DOHH2 (cell line): ENCODE measurements around the gene GRIA1.
"Not testable (repeated sequence)": the region's sequence is repeated elsewhere in the genome, so short reads cannot be mapped to it uniquely, and the experiment has no call there.

ENCODE experiments used
- H3F3A ChIP-seq: fragments of 200-600 bp; sonication (generic), shearing (Covaris generic); 2 replicates; pipeline ENCODE4 v1.6.0; 2016; ENCODE audit warnings: antibody characterized with exemption, mild to moderate bottlenecking; ENCODE audit not compliant: control insufficient read depth, insufficient read depth
- H3K27ac ChIP-seq: fragments of 200-600 bp; sonication (generic); 2 replicates; pipeline ENCODE4 v1.5.1; 2014; ENCODE audit warnings: low read depth, mild to moderate bottlenecking, low read length, moderate library complexity
- H3K27me3 ChIP-seq: fragments of 200-600 bp; sonication (generic); 2 replicates; pipeline ENCODE4 v1.6.1; 2014; ENCODE audit warnings: mild to moderate bottlenecking, low read length, mixed read lengths; ENCODE audit not compliant: control insufficient read depth
- H3K36me3 ChIP-seq: fragments of 200-600 bp; sonication (generic); 2 replicates; pipeline ENCODE4 v1.6.1; 2014; ENCODE audit warnings: mild to moderate bottlenecking, low read length, moderate library complexity, mixed read lengths; ENCODE audit not compliant: control insufficient read depth
- H3K4me1 ChIP-seq: fragments of 200-600 bp; sonication (generic); 2 replicates; pipeline ENCODE4 v1.6.1; 2014; ENCODE audit warnings: mild to moderate bottlenecking, low read length, mixed read lengths; ENCODE audit not compliant: control insufficient read depth
- H3K4me2 ChIP-seq: fragments of 200-600 bp; sonication (generic); 2 replicates; pipeline ENCODE4 v1.6.0; 2014; ENCODE audit warnings: mild to moderate bottlenecking, low read length, moderate library complexity
- H3K4me3 ChIP-seq: fragments of 200-600 bp; sonication (generic); 2 replicates; pipeline ENCODE4 v1.5.1; 2014; ENCODE audit warnings: mild to moderate bottlenecking, low read length, mixed read lengths
- H3K79me2 ChIP-seq: fragments of 200-600 bp; sonication (generic); 2 replicates; pipeline ENCODE4 v1.6.1; 2014; ENCODE audit warnings: mild to moderate bottlenecking, low read length, mixed read lengths; ENCODE audit not compliant: control insufficient read depth
- H3K9me2 ChIP-seq: fragments of 200-600 bp; sonication (generic); replicated peaks from 2 replicates; pipeline ENCODE4 v1.6.1; 2014; ENCODE audit warnings: mild to moderate bottlenecking, low read length, mixed read lengths; ENCODE audit not compliant: control insufficient read depth
- H3K9me3 ChIP-seq: fragments of 200-600 bp; sonication (generic); 2 replicates; pipeline ENCODE4 v1.6.1; 2014; ENCODE audit warnings: antibody characterized with exemption, low read length, mixed read lengths; ENCODE audit not compliant: control insufficient read depth, insufficient read depth
- H4K20me1 ChIP-seq: fragments of 200-600 bp; sonication (generic); 2 replicates; pipeline ENCODE4 v1.6.0; 2014; ENCODE audit warnings: low read depth, mild to moderate bottlenecking, antibody characterized with exemption, low read length, moderate library complexity; ENCODE audit not compliant: control insufficient read depth, insufficient read depth
- EZH2phosphoT487 ChIP-seq: fragments of 200-600 bp; sonication (generic); IDR thresholded peaks from 2 replicates; pipeline ENCODE4 v1.6.1; 2017; ENCODE audit warnings: borderline replicate concordance, mild to moderate bottlenecking, antibody characterized with exemption, low read length, moderate library complexity, mixed read lengths
- TF ChIP-seq, protein P1 (sequence below): fragments of 200-600 bp; sonication (generic); IDR thresholded peaks from one replicate; pipeline ENCODE4 v1.5.1; 2014; ENCODE audit warnings: antibody characterized with exemption, mild to moderate bottlenecking, low read depth, low read length; ENCODE audit not compliant: poor library complexity, severe bottlenecking

GRIA1 gene

DNA sequence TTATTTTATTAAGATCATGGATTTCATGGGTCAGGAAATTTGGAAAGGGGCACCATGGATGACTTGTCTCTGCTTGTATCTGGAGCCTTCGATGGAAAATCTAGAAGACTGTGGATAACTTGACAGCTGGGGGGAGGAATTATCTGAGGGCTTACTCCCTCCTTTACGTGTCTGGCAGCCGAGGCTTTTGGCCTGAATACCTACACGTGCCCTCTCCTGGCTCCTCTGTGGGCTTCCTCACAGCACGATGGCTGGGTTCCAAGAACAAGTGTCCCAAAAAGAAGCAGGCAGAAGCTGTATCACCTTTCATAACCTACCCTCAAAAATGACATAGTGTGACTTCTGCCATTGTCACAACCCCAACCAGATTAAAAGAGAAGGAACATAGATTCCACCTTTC, 228.9 kb downstream of the GRIA1 start:
- Histone ChIP-seq H3K4me3 (no peak overlapping the region), H3K27me3 (no peaks in the 10 kb centered on the region), H3K9me3 (no peaks in the 10 kb centered on the region), H4K20me1 (no peaks in the 10 kb centered on the region), H3K36me3 (no peaks in the 10 kb centered on the region), H3K9me2 (no peaks in the 10 kb centered on the region), H3K27ac (no peak overlapping the region), H3K4me2 (no peak overlapping the region), H3F3A (no peaks in the 10 kb centered on the region), H3K79me2 (no peaks in the 10 kb centered on the region), H3K4me1 (no peaks in the 10 kb centered on the region)
- TF ChIP-seq, protein P1, sequence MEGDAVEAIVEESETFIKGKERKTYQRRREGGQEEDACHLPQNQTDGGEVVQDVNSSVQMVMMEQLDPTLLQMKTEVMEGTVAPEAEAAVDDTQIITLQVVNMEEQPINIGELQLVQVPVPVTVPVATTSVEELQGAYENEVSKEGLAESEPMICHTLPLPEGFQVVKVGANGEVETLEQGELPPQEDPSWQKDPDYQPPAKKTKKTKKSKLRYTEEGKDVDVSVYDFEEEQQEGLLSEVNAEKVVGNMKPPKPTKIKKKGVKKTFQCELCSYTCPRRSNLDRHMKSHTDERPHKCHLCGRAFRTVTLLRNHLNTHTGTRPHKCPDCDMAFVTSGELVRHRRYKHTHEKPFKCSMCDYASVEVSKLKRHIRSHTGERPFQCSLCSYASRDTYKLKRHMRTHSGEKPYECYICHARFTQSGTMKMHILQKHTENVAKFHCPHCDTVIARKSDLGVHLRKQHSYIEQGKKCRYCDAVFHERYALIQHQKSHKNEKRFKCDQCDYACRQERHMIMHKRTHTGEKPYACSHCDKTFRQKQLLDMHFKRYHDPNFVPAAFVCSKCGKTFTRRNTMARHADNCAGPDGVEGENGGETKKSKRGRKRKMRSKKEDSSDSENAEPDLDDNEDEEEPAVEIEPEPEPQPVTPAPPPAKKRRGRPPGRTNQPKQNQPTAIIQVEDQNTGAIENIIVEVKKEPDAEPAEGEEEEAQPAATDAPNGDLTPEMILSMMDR: no peak

DNA sequence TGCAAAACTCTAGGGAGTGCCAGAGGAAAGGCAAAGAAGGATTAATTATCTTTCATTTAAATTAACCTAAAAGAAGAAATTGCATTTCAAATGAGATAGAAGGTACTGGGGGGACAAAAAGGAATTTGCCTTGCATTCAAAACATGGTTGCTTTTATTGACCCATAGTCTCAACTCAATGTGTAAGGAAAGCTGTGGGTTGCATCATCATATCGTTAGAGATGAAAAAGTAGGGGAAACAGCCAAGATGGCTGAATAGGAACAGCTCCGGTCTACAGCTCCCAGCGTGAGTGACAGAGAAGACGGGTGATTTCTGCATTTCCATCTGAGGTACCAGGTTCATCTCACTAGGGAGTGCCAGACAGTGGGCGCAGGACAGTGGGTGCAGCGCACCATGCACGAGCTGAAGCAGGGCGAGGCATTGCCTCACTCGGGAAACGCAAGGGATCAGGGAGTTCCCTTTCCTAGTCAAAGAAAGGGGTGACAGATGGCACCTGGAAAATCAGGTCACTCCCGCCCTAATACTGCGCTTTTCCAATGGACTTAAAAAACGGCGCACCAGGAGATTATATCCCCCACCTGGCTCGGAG, 232.6 kb downstream of the GRIA1 start:
- not testable (repeated sequence) for H3K9me2 ChIP-seq, H3K36me3 ChIP-seq, H3K9me3 ChIP-seq, H3K4me3 ChIP-seq, H3F3A ChIP-seq, H4K20me1 ChIP-seq, H3K27ac ChIP-seq, H3K4me2 ChIP-seq, H3K4me1 ChIP-seq, H3K27me3 ChIP-seq, H3K79me2 ChIP-seq

DNA sequence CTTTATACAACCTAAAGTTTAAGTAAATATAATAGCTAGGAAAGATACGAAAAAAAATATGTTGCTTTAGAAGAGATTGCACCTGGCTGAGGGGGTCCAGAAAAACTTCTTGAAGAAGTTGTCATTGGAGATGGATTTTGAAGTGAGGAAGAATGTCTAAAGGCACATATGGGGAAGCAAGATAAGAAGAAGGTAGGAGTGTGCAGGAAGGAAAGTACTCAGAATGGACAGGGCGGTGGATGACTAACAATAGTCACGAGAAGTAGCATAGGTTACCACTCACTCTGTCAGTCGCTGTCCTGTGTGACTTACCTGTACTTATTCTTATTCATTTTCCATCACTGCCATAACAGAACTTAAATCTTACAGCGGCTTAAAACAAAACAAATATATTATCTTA, 251.6 kb downstream of the GRIA1 start:
- Histone ChIP-seq H3F3A (no peaks in the 10 kb centered on the region), H3K27ac (no peak overlapping the region), H3K79me2 (no peaks in the 10 kb centered on the region), H3K36me3 (no peaks in the 10 kb centered on the region), H3K4me3 (no peak overlapping the region), H3K4me1 (no peaks in the 10 kb centered on the region), H4K20me1 (no peaks in the 10 kb centered on the region), H3K9me2 (no peaks in the 10 kb centered on the region), H3K27me3 (no peaks in the 10 kb centered on the region), H3K4me2 (no peak overlapping the region), H3K9me3 (no peaks in the 10 kb centered on the region)
- no peak for TF ChIP-seq EZH2phosphoT487
- TF ChIP-seq, protein P1: no peak

DNA sequence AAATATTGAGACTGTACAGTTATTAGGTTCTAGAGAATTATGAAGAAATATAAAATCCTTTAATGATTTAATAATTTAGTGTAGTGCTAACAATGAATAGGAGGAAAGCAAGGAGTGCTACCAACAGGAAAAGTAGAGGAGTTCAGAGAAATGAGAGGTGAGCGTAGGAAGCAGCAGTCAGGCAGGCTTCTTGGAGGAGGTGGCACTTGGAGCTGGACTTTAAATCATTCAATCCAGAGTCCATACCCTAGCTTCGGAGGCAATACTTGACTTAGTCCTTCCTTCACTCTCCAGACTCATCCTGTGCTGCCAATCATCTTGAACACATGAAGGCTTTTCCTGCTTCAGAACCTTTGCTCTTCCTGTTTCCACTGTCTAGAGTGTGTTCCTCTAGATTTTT, 254.3 kb downstream of the GRIA1 start:
- no peak overlapping the region for H3K4me2 ChIP-seq
- no peaks in the 10 kb centered on the region for H3K4me1 ChIP-seq
- H3K79me2 ChIP-seq: no peaks in the 10 kb centered on the region
- H3K9me2 ChIP-seq: no peaks in the 10 kb centered on the region
- H3K36me3 ChIP-seq: no peaks in the 10 kb centered on the region
- TF ChIP-seq, protein P1: no peak
- no peak for TF ChIP-seq EZH2phosphoT487
- H3K4me3 ChIP-seq: no peak overlapping the region
- H4K20me1 ChIP-seq: no peaks in the 10 kb centered on the region
- H3F3A ChIP-seq: no peaks in the 10 kb centered on the region
- H3K27me3 ChIP-seq: no peaks in the 10 kb centered on the region
- H3K27ac ChIP-seq: no peak overlapping the region
- no peaks in the 10 kb centered on the region for H3K9me3 ChIP-seq
